Keratinocyte (primary cell): ENCODE data around the gene CTSS.
"Not testable (repeated sequence)": the region's sequence is repeated elsewhere in the genome, so short reads cannot be mapped to it uniquely, and the experiment has no call there.

ENCODE experiments used
- CTCF ChIP-seq, 3 experiments: IDR thresholded peaks in 1 of 3; conservative IDR thresholded peaks in 1 of 3; optimal IDR thresholded peaks in 1 of 3; 2 replicates in 2 of 3; 3 replicates in 1 of 3; pipeline versions ENCODE3 to v1.5.1; 2011; ENCODE audit warnings: low read length in 3 of 3, mild to moderate bottlenecking in 3 of 3, moderate library complexity in 2 of 3, control low read depth in 1 of 3, inconsistent platforms in 1 of 3; ENCODE audit not compliant: insufficient read depth in 2 of 3; ENCODE audit errors: extremely low read depth in 1 of 3
- EZH2 ChIP-seq: IDR thresholded peaks from one replicate; pipeline ENCODE4 v1.6.1; 2012; ENCODE audit warnings: inconsistent platforms, mild to moderate bottlenecking, low read length, moderate library complexity

GRCh38 chr1:150793778-150794177 lies 28.2 kb upstream of the CTSS start:
- not testable (repeated sequence) for TF ChIP-seq CTCF (optimal IDR thresholded peaks at IDR 0.05 in 1 of 3, IDR thresholded peaks at IDR 0.05 in 1 of 3, conservative IDR thresholded peaks at IDR 0.05 in 1 of 3; ENCODE audit: extremely low read depth in 1 of 3, insufficient read depth in 2 of 3, low read length in 3 of 3); EZH2
